Subcutaneous adipose tissue (tissue), 4 donors: ENCODE results near the gene FAM124B. TPM values are rescaled to one million over a fixed set of nuclear protein-coding genes. Genes with fewer than 3 reads are reported as not detected.

ENCODE experiments used
- CTCF ChIP-seq: fragments of 450-650 bp; IDR thresholded peaks from one replicate; pipeline ENCODE4 v1.5.1; 2016; ENCODE audit warnings: low read depth, mild to moderate bottlenecking, control low read depth, antibody characterized with exemption, moderate library complexity
- total RNA-seq, 4 donors: library from RNA; depleted of rRNA; stranded (reverse); fragments of >200 nt; gene quantifications; one replicate each; pipeline ENCODE4 v1.1.0, GENCODE V29; 2016

The FAM124B gene
- total RNA-seq, 4 donors from 2014 or later = 5.7 to 10.5 (median 5.9) TPM

GRCh38 chr2:224328798-224329197, 73.1 kb downstream of the FAM124B start:
- TF ChIP-seq CTCF = no peak

Other genes with a start within 250 kb of the FAM124B start
- 100 to 1,000 TPM in 1 of 4 donors, 10 to 100 TPM in 3; 56.1 to 102 (median 67.6) TPM for gene CUL3, start 183.3 kb upstream of the FAM124B start, total RNA-seq